Neural progenitor cell (in vitro differentiated cells): ENCODE measurements around the gene ACD. TPM values are rescaled to one million over a fixed set of nuclear protein-coding genes. Genes with fewer than 3 reads are reported as not detected.

Experiments
- DNase-seq: peaks from one replicate; pipeline ENCODE4 v3.0.0-alpha.2; 2016; ENCODE audit warnings: low spot score
- H2AFZ ChIP-seq: fragments of 200-600 bp; sonication (generic); replicated peaks from 2 replicates; pipeline ENCODE4 v1.6.1; 2016; ENCODE audit warnings: antibody characterized with exemption
- H3F3A ChIP-seq: fragments of 200-600 bp; sonication (generic); 2 replicates; pipeline ENCODE4 v1.6.1; 2016; ENCODE audit warnings: antibody characterized with exemption, low read depth
- H3K27ac ChIP-seq: fragments of 200-600 bp; sonication (generic); 2 replicates; pipeline ENCODE4 v1.5.1; 2016; ENCODE audit warnings: mild to moderate bottlenecking
- H3K27me3 ChIP-seq: fragments of 200-600 bp; sonication (generic); 2 replicates; pipeline ENCODE4 v1.6.1; 2016; ENCODE audit warnings: mild to moderate bottlenecking, moderate library complexity
- H3K36me3 ChIP-seq: fragments of 200-600 bp; sonication (generic); 2 replicates; pipeline ENCODE4 v1.5.1; 2016
- H3K4me1 ChIP-seq: fragments of 200-600 bp; sonication (generic); 2 replicates; pipeline ENCODE4 v1.6.1; 2016; ENCODE audit warnings: mixed run types
- H3K4me2 ChIP-seq: fragments of 200-600 bp; sonication (generic); 2 replicates; pipeline ENCODE4 v1.6.1; 2016
- H3K4me3 ChIP-seq: fragments of 200-600 bp; sonication (generic); 2 replicates; pipeline ENCODE4 v1.5.1; 2016
- H3K79me2 ChIP-seq: fragments of 200-600 bp; sonication (generic); 2 replicates; pipeline ENCODE4 v1.6.1; 2016; ENCODE audit warnings: low read depth
- H3K9ac ChIP-seq: fragments of 200-600 bp; sonication (generic); 2 replicates; pipeline ENCODE4 v1.6.1; 2016
- H3K9me3 ChIP-seq: fragments of 200-600 bp; sonication (generic); 2 replicates; pipeline ENCODE4 v1.5.1; 2016; ENCODE audit warnings: low read depth
- H4K20me1 ChIP-seq: fragments of 200-600 bp; sonication (generic); 2 replicates; pipeline ENCODE4 v1.6.1; 2016; ENCODE audit warnings: low read depth
- H3K27ac Mint-ChIP-seq: 3 replicates; pipeline ENCODE4 v1.8.0; 2021; ENCODE audit warnings: mixed read lengths
- H3K27me3 Mint-ChIP-seq: 2 replicates; pipeline ENCODE4 v1.8.0; 2022; ENCODE audit warnings: low read depth, mild to moderate bottlenecking, inconsistent platforms, moderate library complexity, mixed read lengths; ENCODE audit not compliant: insufficient read depth
- H3K36me3 Mint-ChIP-seq: 3 replicates; pipeline ENCODE4 v1.8.0; 2021; ENCODE audit warnings: mixed read lengths
- H3K4me1 Mint-ChIP-seq: 3 replicates; pipeline ENCODE4 v1.8.0; 2021; ENCODE audit warnings: mixed read lengths
- H3K4me3 Mint-ChIP-seq: 3 replicates; pipeline ENCODE4 v1.8.0; 2021; ENCODE audit warnings: mild to moderate bottlenecking, moderate library complexity, mixed read lengths
- H3K9me3 Mint-ChIP-seq: 3 replicates; pipeline ENCODE4 v1.8.0; 2020; ENCODE audit warnings: mixed read lengths
- EZH2 ChIP-seq: fragments of 200-600 bp; sonication (generic); IDR thresholded peaks from 2 replicates; pipeline ENCODE4 v1.6.1; 2017; ENCODE audit warnings: antibody characterized with exemption, mild to moderate bottlenecking, moderate library complexity
- EZH2phosphoT487 ChIP-seq: fragments of 200-600 bp; sonication (generic); IDR thresholded peaks from 2 replicates; pipeline ENCODE4 v1.6.1; 2017; ENCODE audit warnings: antibody characterized with exemption
- total RNA-seq: library from RNA; depleted of rRNA; stranded (reverse); fragments of >200 nt; gene quantifications from 2 replicates; pipeline ENCODE4 v1.2.3, GENCODE V29; 2015; ENCODE audit warnings: low replicate concordance
- TF ChIP-seq, protein P1 (sequence below): fragments of 200-600 bp; sonication (generic); IDR thresholded peaks from 2 replicates; pipeline ENCODE4 v1.5.1; 2017; ENCODE audit warnings: antibody characterized with exemption, mild to moderate bottlenecking

ACD gene
- total RNA-seq, 1 donor from 2014 or later = 11.5 TPM

DNA sequence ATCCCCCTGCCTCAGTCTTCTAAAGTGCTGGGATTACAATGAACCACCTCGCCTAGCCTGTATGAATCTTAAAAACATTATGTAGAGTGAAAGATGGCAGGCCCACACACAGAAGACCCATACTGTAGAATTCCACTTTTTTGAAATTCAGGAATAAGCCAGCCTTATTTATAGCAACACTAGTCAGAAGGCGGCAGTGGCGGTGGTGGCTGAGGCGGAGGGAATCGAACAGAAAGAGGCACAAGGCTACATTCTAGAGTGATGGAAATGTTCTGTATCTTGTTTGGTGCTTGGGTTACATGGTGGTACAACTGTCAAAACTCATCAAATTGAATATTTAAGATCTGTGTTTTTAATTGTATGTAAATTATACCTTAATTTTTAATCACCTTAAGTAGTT, 47.7 kb upstream of the ACD start:
- no peaks in the 10 kb centered on the region for H3K4me1 Mint-ChIP-seq
- no peak for DNase-seq
- Histone ChIP-seq H3K4me1 (no peaks in the 10 kb centered on the region), H3K27me3 (no peaks in the 10 kb centered on the region), H3K4me3 (no peak overlapping the region), H3K4me2 (no peak overlapping the region), H3K36me3 (no peaks in the 10 kb centered on the region), H3K9me3 (no peaks in the 10 kb centered on the region), H3F3A (no peaks in the 10 kb centered on the region), H3K79me2 (peaks cover 67% of the 10 kb centered on the region), H4K20me1 (peaks cover 29% of the 10 kb centered on the region), H3K9ac (no peak overlapping the region), H3K27ac (no peak overlapping the region), H2AFZ (no peak overlapping the region)
- TF ChIP-seq, protein P1, sequence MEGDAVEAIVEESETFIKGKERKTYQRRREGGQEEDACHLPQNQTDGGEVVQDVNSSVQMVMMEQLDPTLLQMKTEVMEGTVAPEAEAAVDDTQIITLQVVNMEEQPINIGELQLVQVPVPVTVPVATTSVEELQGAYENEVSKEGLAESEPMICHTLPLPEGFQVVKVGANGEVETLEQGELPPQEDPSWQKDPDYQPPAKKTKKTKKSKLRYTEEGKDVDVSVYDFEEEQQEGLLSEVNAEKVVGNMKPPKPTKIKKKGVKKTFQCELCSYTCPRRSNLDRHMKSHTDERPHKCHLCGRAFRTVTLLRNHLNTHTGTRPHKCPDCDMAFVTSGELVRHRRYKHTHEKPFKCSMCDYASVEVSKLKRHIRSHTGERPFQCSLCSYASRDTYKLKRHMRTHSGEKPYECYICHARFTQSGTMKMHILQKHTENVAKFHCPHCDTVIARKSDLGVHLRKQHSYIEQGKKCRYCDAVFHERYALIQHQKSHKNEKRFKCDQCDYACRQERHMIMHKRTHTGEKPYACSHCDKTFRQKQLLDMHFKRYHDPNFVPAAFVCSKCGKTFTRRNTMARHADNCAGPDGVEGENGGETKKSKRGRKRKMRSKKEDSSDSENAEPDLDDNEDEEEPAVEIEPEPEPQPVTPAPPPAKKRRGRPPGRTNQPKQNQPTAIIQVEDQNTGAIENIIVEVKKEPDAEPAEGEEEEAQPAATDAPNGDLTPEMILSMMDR = no peak
- TF ChIP-seq EZH2phosphoT487 = no peak
- no peak for TF ChIP-seq EZH2
- H3K4me3 Mint-ChIP-seq = no peak overlapping the region
- no peaks in the 10 kb centered on the region for H3K27me3 Mint-ChIP-seq
- H3K36me3 Mint-ChIP-seq = peaks cover 16% of the 10 kb centered on the region
- no peak overlapping the region for H3K27ac Mint-ChIP-seq
- H3K9me3 Mint-ChIP-seq = no peaks in the 10 kb centered on the region

- Histone ChIP-seq H3K9ac (no peak overlapping the region), H3K4me3 (no peak overlapping the region), H3K27me3 (no peaks in the 10 kb centered on the region), H3K4me2 (no peak overlapping the region), H3F3A (no peaks in the 10 kb centered on the region), H4K20me1 (peaks cover 29% of the 10 kb centered on the region), H3K79me2 (peaks cover 71% of the 10 kb centered on the region), H3K4me1 (no peaks in the 10 kb centered on the region), H3K9me3 (no peaks in the 10 kb centered on the region), H2AFZ (no peak overlapping the region), H3K36me3 (no peaks in the 10 kb centered on the region), H3K27ac (no peak overlapping the region)
- no peaks in the 10 kb centered on the region for H3K27me3 Mint-ChIP-seq
- DNase-seq = no peak
- no peak overlapping the region for H3K4me3 Mint-ChIP-seq
- TF ChIP-seq, protein P1 = no peak
- TF ChIP-seq EZH2phosphoT487 = no peak
- no peak for TF ChIP-seq EZH2
- no peak overlapping the region for H3K27ac Mint-ChIP-seq
- no peaks in the 10 kb centered on the region for H3K9me3 Mint-ChIP-seq
- peaks cover 16% of the 10 kb centered on the region for H3K36me3 Mint-ChIP-seq
- H3K4me1 Mint-ChIP-seq = no peaks in the 10 kb centered on the region
These were observed 47.1 kb upstream of the ACD start for GRCh38 chr16:67707210-67707609.

GRCh38 chr16:67704110-67704509, 44.0 kb upstream of the ACD start:
- H3K27me3 Mint-ChIP-seq = no peaks in the 10 kb centered on the region
- Histone ChIP-seq H3K79me2 (peaks cover 86% of the 10 kb centered on the region), H3K9me3 (no peaks in the 10 kb centered on the region), H3K27me3 (no peaks in the 10 kb centered on the region), H3K4me3 (no peak overlapping the region), H3K4me1 (no peaks in the 10 kb centered on the region), H4K20me1 (peaks cover 30% of the 10 kb centered on the region), H3F3A (no peaks in the 10 kb centered on the region), H2AFZ (no peak overlapping the region), H3K36me3 (no peaks in the 10 kb centered on the region), H3K27ac (no peak overlapping the region), H3K9ac (no peak overlapping the region), H3K4me2 (no peak overlapping the region)
- peaks cover 7% of the 10 kb centered on the region for H3K4me1 Mint-ChIP-seq
- H3K36me3 Mint-ChIP-seq = peaks cover 7% of the 10 kb centered on the region
- no peak overlapping the region for H3K4me3 Mint-ChIP-seq
- DNase-seq = no peak
- no peak overlapping the region for H3K27ac Mint-ChIP-seq
- no peaks in the 10 kb centered on the region for H3K9me3 Mint-ChIP-seq
- TF ChIP-seq EZH2 (no peak), EZH2phosphoT487 (no peak)
- TF ChIP-seq, protein P1 = no peak
